ENCODE measurements around the gene UBL7.

The UBL7 gene

GRCh38 chr15:74421302-74422245 is 39.4 kb downstream of the UBL7 start:
- no peak for DNase-seq

DNA sequence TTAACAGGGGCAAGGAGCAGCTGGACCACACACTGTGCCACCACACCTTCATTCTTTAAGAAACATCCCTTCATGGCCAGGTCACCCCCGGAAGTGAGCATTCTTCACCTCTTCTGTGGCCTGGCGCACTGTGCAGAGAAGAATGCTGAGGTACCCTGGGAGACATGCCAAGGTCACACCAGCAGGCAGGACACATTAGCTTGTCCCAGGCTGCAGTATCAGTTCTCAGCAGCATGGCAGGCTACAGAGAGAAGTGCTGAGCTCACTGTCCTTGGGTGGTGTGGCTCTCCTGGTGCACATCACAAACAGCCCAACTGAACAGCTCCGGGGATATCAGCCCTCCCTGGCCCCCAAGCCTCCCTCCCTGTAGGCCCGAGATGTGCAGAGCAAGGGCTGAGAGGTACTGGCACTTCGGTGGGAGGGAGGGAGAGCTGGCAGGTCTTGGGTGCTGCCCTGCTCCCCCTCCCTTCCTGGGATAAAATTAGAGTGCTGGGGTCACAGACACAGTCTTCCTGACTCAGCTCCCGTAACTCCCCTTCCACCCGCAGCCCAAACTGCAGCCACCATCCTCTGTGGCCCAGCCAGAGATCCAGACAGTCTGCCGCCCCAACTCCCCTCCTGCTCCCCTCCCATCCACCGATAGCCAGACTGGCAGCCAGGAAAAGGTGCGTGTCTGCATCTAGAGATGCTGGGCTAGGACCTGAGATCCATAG is 40.6 kb downstream of the UBL7 start:
- no peak for DNase-seq

GRCh38 chr15:74419432-74419831 is 41.5 kb downstream of the UBL7 start:
- DNase-seq = no peak

DNA sequence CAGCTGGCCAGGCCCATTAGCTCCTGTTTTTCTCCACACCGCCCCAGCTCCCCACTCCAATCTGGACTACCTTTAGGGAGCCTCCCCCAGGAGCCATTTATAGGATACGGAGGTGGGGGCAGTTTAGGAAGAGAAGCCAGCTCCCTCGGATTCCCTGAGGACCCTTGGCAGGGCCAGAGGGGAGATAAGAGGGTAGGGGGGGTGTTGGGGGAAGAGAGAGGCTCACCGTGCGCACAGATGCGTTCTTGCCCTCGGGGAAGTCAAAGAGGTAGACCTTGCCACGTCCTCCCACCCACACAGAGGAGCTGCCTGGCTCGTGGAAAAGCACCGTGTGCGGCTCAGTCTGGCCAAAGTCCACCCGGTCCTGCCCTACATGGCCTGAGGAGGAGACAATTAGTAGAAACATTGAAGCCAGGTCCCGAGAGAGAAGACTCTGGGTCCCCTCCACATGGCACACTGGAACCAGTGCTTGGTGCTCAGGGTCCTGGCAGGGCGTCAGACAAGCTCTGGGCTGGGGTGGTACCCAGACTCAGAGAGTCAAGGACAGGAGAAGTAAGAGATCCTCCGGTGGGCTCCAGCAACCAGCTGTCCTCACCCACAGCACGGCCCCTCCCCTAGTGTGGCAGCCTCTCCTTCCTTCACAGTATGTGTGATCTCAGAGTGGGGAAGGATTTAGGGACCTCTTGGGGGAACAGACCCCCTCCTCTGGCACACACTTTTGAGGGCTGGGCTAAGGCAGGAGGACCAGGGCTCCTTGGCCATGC is 42.2 kb downstream of the UBL7 start:
- no peak for DNase-seq

DNA sequence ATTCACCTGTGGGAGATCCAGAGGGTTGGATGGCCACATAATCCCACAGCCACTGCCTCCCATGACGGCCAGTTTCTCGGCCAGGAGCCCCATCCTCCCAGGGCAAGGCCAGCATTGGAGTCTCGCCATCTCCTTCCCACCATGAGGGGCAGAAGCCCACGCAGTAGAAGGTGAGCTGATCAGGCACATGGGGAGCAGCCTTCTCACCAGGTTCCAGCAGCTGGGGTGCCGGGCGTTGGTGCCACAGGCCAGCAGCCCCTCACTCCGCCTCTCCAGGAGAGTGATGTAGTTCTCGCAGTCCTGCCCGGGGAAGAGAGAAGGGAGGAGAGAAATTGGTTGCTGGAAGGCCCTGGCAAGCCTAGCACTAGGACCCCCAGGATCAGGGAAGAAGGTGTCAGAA is 43.3 kb downstream of the UBL7 start:
- DNase-seq = no peak

DNA sequence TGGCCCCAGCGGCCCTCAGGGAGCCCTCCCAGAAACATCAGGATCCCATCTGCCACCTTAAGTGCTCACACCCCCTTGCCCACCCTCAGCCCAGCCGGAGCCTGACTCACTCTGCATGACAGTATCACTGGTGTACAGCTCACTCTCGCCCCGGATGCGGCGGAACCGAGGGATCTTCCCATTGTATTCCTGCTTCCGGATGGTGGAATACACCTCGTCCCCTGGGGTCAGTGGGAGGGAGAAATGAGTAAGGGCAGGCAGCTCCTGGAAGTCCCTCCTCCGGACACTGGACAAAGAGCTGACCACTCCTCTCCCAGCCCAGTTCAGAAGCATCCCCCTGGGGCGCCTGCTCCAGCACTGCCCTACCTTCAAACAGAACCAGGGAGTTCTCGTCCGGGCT is 43.7 kb downstream of the UBL7 start:
- no peak for DNase-seq

- no peak for DNase-seq
Observed at GRCh38 chr15:74415966-74416916, 44.7 kb downstream of the UBL7 start.

GRCh38 chr15:74414603-74415338 is 46.2 kb downstream of the UBL7 start:
- DNase-seq = no peak

- DNase-seq = no peak
Observed at GRCh38 chr15:74414081-74414580, 46.8 kb downstream of the UBL7 start.

DNA sequence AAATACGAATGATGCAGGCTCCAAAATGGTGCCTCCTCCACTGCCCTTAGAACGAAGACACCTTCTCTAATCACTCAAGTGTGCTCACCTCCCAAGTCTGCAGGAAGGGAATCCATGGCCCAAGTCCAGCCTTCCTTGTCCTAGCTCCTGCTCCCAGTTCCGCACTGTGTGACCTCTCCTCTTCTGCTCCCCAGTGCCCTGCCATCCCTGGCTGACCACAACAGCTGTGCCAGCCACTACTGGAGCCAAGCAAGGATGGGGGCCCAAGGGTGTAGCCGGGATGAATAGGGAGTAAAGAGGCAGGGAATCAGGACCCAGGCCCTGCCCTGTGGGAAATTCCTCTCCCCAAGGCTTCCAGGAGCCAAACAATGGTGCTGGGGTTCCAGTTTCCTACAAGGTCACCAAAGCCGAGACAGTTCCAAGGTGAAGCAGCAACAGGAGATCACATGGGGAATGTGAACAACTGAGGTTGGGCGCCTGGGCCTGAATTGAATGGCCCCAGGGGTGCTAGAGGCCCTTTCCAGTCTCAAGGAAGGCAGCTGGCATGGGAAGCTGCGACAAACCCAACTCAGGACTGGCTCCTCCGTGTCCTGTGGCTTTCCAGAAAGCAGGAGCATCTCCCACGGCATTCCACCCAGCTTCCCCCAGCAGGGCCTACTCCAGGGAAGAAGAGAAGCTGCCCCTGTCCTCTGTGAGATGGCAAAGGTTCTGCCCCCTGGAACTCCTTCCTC is 47.4 kb downstream of the UBL7 start:
- DNase-seq = no peak

- DNase-seq = no peak
Observed at GRCh38 chr15:74412159-74412558, 48.8 kb downstream of the UBL7 start.

- DNase-seq = no peak
Observed at GRCh38 chr15:74411686-74412085, 49.3 kb downstream of the UBL7 start.

GRCh38 chr15:74410502-74410901 is 50.5 kb downstream of the UBL7 start:
- no peak for DNase-seq

DNA sequence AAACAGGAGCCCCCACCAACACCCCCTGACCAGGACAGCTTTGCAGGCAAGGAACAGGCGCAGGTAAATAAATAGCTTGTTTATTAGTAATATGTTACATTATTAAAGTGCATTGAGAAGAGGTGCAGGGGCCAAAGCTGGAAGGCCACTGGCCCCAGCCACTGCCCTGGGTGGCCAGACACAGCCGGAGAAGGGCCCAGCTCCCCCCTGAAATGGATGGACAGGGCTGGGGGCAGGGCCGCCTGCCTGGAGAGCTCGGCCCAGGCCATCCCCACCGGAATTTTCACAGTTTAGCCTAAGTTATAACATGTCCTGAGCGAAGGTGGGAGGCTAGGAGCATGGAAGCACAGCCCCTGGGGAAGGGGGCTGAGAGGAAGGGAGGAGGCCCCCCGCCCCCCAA is 51.7 kb downstream of the UBL7 start:
- no peak for DNase-seq

- DNase-seq = no peak
Observed at GRCh38 chr15:74408815-74409214, 52.1 kb downstream of the UBL7 start.

GRCh38 chr15:74408385-74408784 is 52.6 kb downstream of the UBL7 start:
- no peak for DNase-seq

DNA sequence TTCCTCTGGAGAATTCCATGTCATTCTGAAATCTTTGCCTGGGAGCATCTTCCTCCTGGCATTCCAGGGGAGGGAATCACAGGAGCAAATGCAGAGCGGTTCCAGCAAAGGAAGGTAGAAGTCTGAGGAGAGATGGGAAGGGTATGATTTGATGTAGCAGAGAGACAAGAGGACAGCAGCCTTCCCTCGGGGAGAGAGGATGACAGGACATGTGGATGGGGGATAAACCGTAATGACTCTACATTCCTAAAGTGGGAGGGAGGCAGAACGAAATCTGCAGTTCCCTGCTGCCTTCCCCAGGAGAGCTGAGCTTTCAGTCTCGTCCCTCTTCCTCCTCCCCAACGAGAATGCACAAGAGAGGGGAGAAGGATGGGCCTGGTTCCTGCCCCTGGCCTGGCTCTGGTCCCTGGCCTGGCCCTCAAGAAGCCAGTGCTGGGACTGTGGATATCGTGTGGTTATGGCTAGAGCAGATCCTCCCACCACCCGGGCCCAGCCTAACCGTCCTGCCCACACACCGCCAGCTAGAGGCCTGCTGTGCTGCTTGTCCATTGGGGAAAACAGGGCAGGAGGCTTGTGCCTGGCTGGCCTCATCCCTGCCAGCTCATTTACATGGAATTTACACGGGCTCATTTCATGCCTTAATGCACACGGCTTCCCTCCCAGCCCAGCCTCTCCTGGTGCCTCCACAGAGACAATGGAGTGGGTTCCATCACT is 53.8 kb downstream of the UBL7 start:
- DNase-seq = no peak

GRCh38 chr15:74406517-74406916 is 54.4 kb downstream of the UBL7 start:
- DNase-seq = no peak

DNA sequence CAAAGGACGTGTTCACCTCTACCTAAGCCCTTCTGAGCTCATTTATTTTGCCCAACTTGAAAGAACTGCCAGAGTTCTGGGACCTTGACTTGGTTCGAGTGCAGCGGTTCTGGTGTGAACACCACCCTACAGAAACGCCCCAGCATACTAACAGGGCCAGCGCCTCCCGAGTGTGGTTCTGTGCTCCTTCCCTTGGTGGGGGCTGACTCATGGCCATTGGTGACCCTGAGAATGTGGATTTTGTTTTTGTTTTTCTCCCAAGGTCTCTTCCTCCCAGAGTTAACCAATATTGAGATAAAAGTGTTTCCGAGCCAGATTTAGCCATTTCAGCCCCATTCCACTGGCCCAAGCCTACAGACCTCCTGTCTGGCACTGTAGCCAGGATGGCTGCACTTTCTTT is 55.1 kb downstream of the UBL7 start:
- DNase-seq = no peak

DNA sequence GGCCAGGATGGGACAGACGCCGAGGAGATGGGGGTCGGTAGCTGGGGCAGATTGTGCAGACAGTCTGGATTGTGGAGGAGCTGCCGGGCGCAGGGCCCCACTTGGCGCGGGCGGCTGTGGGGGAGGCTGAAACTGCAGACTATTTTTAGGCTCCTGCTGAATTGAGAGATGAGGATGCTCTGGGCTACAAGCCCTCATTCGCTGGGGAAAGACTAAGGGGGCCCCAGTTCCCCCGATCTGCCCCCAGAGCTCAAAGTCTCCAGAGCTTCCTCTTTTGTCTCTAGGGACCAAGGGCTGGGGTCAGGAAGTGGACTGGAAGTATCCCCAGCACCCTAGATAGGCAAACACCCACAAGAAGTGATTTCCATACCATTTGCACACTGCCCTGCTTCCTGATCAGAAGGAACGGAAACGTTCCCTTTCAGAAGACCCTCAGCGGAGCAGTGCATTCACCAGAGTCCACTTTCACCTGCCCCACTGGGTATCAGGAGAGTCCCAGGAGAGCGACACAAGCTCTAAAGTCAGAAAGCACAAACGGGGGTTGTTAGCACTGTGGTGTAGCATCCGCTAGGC is 56.9 kb downstream of the UBL7 start:
- no peak for DNase-seq
